ENCODE data around the gene ITGA1. TPM values are rescaled to one million over a fixed set of nuclear protein-coding genes. Genes with fewer than 3 reads are reported as not detected.
"Not testable (repeated sequence)": the region's sequence is repeated elsewhere in the genome, so short reads cannot be mapped to it uniquely, and the experiment has no call there.

Gene ITGA1
- total RNA-seq, 4 donors from 2014 or later, result 9.3 to 88.9 (median 17.6) TPM

DNA sequence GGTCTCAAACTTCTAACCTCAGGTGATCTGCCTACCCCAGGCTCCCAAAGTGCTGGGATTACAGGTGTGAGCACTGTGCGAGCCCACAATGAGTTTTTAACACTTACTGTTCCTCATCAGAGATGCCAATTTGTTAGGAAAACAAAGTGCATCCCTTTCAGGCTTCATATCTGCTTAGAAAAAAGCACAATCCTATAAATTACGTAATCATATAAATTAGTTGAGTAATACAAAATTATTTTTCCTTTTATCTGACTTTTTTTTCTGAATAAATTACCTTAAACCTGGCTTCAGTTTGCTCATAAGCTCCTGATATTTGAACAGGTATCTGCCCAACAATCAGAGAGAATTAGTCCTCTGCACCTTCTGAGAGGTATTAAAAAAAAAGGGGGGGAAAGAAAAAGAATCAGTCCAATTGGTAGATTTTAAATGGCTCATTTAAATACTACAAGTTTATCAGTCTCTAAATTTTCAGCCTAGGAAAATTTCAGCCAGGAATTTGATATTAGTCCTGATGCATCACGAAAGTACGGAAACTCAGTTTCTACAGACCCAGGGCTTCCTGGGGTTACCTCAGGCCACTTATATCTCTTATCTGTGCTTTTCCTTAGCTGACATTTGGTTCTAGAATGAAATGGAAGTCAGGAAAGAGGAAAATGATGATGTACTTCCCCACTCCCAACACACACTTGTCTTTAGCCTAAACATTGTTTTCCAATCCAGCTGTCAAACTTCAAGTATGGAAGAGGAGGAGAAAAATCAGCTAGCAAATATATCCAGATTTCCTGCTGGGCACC, 26.8 kb downstream of the ITGA1 start:
- H3K9me3 ChIP-seq, result no peaks in the 10 kb centered on the region
- intact Hi-C loops (cut with DNase I), result no loop called here
- DNase-seq, result no peak
- H3K27me3 ChIP-seq, result no peaks in the 10 kb centered on the region
- H3K36me3 ChIP-seq, result no peaks in the 10 kb centered on the region
- WGBS, 2 donors, result 66 to 74% methylated on average over 4 of the region's 4 CpGs
- H3K27ac ChIP-seq, result peak overlapping the region in 2 of 4 donors; percentile 13 to 42
- TF ChIP-seq, protein P1, sequence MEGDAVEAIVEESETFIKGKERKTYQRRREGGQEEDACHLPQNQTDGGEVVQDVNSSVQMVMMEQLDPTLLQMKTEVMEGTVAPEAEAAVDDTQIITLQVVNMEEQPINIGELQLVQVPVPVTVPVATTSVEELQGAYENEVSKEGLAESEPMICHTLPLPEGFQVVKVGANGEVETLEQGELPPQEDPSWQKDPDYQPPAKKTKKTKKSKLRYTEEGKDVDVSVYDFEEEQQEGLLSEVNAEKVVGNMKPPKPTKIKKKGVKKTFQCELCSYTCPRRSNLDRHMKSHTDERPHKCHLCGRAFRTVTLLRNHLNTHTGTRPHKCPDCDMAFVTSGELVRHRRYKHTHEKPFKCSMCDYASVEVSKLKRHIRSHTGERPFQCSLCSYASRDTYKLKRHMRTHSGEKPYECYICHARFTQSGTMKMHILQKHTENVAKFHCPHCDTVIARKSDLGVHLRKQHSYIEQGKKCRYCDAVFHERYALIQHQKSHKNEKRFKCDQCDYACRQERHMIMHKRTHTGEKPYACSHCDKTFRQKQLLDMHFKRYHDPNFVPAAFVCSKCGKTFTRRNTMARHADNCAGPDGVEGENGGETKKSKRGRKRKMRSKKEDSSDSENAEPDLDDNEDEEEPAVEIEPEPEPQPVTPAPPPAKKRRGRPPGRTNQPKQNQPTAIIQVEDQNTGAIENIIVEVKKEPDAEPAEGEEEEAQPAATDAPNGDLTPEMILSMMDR (IDR thresholded peaks at IDR 0.05), result no peak
- TF ChIP-seq POLR2A (IDR thresholded peaks at IDR 0.05), result no peak
- peaks cover 4 to 59% (median 24%) of the 10 kb centered on the region in 3 donors for H3K4me1 ChIP-seq
- H3K4me3 ChIP-seq, result no peak overlapping the region

DNA sequence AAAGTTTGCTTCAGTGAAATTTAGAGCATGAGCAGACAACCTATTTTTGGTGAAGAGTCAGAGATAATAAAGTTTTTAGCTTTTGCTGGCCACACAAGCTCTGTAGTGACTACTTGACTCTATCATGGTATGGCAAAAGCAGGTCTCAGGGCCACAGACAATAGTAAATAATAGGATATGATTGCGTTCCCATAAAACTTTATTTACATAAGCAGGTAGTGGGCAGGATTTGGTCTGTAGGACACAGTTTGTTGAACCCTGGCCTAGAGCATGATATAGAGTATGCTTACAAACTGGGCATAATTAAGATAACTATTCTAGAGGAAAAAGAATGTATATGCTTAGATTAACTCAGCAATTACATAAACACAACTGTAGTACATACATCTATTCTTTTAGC, 30.1 kb downstream of the ITGA1 start:
- Histone ChIP-seq H3K9me3 (no peaks in the 10 kb centered on the region), H3K27ac (no peak overlapping the region), H3K4me1 (peaks cover 3 to 40% (median 13%) of the 10 kb centered on the region in 3 donors), H3K27me3 (no peaks in the 10 kb centered on the region), H3K36me3 (no peaks in the 10 kb centered on the region), H3K4me3 (no peak overlapping the region)
- no peak for TF ChIP-seq POLR2A (IDR thresholded peaks at IDR 0.05)
- TF ChIP-seq, protein P1 (IDR thresholded peaks at IDR 0.05), result no peak
- intact Hi-C loops (cut with DNase I), result no loop called here
- 82 to 86% methylated on average over 1 of the region's 1 CpG for WGBS, 2 donors
- DNase-seq, result no peak

GRCh38 chr5:52818360-52818759, 30.6 kb downstream of the ITGA1 start:
- intact Hi-C loops (cut with DNase I), result no loop called here
- peaks cover 3 to 41% (median 16%) of the 10 kb centered on the region in 3 donors for H3K4me1 ChIP-seq
- WGBS, 2 donors, result 76 to 80% methylated on average over 1 of the region's 1 CpG

DNA sequence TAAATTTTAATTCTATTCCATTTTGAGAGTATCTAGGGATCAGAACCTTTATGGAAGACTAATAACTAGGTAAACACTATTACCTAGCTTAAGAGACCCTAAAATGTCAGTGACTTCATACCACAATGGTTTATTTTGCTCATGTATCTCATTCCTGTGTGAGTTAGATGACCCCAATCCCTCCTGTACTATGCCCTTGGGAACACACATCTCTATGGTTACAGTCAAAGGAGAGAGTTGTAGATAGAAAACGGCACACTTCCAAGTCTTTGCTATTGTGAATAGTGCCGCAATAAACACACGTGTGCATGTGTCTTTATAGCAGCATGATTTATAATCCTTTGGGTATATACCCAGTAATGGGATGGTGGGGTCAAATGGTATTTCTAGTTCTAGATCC, 31.1 kb downstream of the ITGA1 start:
- intact Hi-C loops (cut with DNase I); H3K9me3 ChIP-seq; DNase-seq; H3K4me3 ChIP-seq; H3K36me3 ChIP-seq; H3K27ac ChIP-seq; H3K27me3 ChIP-seq: not testable (repeated sequence)
- WGBS, 2 donors, result 82 to 97% methylated on average over 3 of the region's 3 CpGs
- H3K4me1 ChIP-seq, result peaks cover 3 to 37% (median 14%) of the 10 kb centered on the region in 3 donors

More at GRCh38 chr5:52818360-52818759, 30.6 kb downstream of the ITGA1 start:
- DNase-seq, result no peak
- H3K9me3 ChIP-seq, result no peaks in the 10 kb centered on the region
- TF ChIP-seq, protein P1 (IDR thresholded peaks at IDR 0.05), result no peak
- TF ChIP-seq POLR2A (IDR thresholded peaks at IDR 0.05), result no peak
- H3K27ac ChIP-seq, result no peak overlapping the region
- H3K4me3 ChIP-seq, result no peak overlapping the region
- H3K27me3 ChIP-seq, result no peaks in the 10 kb centered on the region
- no peaks in the 10 kb centered on the region for H3K36me3 ChIP-seq

DNA sequence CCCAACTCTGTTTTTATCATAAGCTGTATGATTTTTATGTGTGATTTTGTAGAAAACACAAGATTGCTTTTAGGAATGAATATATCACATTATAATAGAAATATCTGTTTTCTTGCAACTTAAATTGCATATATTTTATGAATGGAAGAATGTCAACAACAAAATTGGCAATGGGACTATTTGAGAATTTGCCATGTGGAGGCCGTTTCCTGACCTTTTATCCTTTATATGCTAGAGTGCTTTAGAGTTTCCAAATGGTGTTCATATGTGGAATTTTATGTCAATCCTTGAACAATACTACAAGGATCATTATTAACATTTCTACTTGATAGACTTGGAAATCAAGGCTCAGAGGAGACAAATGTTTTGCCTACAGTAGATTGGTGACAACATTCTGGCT, 34.2 kb downstream of the ITGA1 start:
- TF ChIP-seq, protein P1 (IDR thresholded peaks at IDR 0.05), result no peak
- no peak for TF ChIP-seq POLR2A (IDR thresholded peaks at IDR 0.05)
- no peak for DNase-seq
- Histone ChIP-seq H3K4me3 (no peak overlapping the region), H3K9me3 (no peaks in the 10 kb centered on the region), H3K4me1 (peaks cover 3 to 20% (median 7%) of the 10 kb centered on the region in 3 donors), H3K27ac (peak overlapping the region in 3 of 4 donors; percentile 11 to 49 (median 16)), H3K27me3 (no peaks in the 10 kb centered on the region), H3K36me3 (no peaks in the 10 kb centered on the region)
- intact Hi-C loops (cut with DNase I), result no loop called here
- WGBS, 2 donors, result 42 to 65% methylated on average over 1 of the region's 1 CpG
